HG02571 (cell line): ENCODE data around the gene UBE2QL1.

ENCODE experiments used
- ATAC-seq: cut with Tn5 transposase; IDR thresholded peaks from one replicate; pipeline ENCODE4 v1.9.1; 2021; ENCODE audit warnings: mild to moderate bottlenecking, moderate library complexity; ENCODE audit not compliant: unreplicated experiment

Gene UBE2QL1, protein sequence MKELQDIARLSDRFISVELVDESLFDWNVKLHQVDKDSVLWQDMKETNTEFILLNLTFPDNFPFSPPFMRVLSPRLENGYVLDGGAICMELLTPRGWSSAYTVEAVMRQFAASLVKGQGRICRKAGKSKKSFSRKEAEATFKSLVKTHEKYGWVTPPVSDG

DNA sequence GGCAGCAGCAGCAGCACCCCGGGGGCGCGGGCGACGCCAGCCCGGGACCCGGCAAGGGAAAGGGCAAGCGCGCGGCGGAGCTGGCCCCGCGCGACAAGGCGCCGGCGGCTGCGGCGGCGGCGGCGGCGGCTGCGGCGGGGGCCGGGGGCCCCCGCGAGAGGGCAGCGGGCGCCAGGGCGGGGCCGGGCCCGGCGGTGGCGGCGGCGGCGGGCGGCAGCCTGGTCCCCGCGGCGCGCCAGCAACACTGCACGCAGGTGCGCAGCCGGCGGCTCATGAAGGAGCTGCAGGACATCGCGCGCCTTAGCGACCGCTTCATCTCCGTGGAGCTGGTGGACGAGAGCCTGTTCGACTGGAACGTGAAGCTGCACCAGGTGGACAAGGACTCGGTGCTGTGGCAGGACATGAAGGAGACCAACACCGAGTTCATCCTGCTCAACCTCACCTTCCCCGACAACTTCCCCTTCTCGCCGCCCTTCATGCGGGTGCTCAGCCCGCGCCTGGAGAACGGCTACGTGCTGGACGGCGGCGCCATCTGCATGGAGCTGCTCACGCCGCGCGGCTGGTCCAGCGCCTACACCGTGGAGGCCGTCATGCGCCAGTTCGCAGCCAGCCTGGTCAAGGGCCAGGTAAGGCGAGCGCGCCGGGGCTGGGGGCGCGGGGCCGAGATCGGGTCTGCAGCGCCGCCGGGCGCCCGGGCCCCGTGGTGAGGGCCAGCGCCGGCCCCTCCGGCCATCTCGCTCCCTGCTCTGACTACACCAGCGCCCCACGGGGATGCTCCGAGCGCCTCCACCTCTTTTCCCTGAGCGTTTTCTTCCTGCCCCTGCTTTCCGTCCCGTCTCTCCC is at the start of gene UBE2QL1:
UBE2QL1 (plus strand) TSS at position 238 of the 843 bp plus-strand sequence; CDS start at position 273, 35 bp downstream.
- no peak for ATAC-seq

DNA sequence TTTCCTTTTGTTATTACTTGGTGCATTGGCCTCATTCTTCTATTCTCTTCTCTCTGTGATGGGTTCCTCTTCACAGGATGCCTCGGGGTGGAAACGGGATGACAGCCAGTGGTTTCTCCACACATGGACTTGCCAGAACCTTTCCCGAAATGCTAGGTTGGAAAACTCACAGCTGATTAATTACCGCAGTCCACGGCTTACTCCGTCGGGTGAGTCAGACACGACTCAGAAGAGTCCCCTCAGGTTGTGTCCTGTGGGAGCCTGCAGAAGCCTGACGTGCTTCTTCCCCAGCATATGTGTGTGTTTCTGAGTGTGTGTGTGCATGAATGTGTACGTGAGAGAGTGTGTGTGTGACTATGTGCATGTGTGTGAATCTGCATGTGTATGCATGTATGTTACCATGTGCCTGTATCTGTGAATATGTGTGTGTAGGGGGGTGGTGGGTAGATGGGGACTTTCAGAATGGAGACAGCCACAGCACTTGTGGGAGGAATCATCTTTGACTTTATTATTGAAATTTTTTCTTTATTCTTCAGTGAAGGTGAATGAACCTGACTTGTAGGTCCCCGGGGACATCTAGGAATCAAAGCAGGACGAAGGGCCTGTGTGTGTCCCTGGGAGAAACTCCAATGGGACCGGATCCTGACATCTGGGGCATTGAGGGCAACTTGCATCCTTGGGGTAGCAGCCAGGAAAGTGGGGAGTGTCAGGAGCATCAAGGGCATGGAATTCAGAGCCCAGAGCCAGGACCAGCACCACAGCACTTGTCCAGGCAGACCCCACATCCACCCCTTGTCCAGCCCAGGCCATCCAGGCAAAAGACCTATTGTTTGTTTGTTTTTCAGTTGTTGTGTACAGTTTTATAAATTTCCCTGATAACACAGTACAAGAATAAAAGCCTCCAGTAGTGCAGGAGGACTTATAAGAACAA is 48.4 kb upstream of the UBE2QL1 start:
- ATAC-seq, result no peak

DNA sequence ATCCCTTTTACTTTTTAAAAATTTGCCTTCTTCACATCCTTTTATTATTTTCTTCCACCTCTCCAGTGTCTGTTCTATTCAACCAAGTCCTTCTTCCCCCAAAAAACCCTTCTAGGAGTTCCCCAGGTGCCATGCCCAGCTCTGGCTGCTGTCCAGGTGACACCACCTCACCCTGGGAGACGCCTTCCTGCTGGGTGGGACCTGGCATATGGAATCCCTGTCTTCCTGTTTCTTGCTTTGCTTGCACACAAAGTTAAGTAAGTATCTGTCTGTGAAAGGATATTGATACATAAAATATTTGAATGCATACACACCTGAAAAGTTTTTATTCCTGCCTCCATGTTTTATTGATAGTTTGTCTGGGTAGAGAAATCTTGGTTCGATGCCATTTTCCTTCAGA is 47.2 kb upstream of the UBE2QL1 start:
- no peak for ATAC-seq

DNA sequence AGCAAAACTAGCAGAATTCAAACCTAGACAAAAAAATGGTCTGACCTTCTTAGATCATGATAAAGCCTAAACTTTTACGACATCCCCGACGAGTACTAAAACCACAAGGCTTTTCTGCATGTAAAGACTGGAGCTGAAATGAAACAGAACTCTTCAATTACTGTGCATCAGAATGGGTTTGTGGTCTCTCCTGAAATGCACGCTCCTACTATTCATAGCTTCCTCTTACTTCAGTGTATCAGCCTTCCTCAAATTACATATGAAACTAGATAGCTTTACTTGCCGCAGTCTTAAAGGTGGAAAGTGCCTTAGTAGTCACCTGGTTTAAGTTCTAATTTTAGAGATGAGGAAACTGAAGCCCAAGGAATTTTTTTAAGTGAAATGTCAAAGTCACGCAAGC is 45.7 kb upstream of the UBE2QL1 start:
- ATAC-seq, result no peak

DNA sequence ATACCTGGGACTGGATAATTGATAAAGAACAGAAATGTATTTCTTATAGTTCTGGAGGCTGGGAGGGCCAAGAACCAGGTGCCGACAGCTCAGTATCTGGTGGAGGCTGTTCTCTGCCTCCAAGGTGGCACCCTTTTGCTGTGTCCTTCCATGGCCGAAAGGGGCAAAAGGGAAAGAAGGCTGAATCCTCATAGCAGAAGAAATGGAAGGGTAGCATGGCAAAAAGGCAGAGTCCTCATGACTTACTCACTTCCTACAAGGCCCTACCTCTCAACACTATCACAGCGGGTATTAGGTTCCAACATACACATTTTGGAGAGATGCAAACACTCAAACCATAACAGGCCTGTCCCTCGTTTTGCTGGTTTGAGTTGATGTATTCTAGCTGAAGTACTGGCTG is 45.2 kb upstream of the UBE2QL1 start:
- no peak for ATAC-seq

DNA sequence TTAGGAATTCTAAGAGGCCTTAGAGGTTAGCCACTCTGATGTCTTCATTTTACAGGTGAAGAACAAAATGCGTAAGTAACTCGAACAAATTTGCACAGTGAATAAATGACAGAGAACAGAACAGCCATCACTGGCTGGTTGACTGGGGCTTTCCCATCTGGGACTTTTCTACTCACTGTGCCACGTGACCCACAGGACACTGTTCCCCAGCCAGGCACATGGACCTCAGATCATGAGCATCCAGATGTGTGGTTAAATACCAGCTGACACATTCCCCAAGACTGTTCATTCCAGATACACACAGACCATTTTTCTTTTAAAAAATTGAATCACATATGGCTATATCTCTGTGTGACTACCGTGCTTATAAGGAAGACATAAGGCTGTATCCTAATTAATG is 44.5 kb upstream of the UBE2QL1 start:
- ATAC-seq, result no peak

DNA sequence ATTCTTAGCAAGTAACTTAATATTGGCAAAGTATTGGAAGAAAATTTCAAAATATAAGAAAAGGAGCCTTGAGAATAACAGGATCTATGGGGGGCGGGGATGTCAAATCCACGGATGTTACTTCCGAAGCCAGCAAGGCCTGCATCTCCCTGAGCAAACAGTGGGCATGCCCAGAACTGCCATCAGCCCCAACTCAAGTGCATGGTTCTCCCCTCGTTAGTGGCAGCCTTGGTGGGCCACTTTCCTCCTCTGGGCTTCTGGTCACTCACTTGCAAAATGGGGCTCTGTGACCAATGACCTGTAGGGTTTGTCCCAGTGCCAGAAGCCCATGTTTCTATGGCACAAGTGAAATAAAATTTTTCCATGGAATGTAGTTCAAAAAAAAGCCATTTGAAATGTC is 43.1 kb upstream of the UBE2QL1 start:
- ATAC-seq, result no peak

DNA sequence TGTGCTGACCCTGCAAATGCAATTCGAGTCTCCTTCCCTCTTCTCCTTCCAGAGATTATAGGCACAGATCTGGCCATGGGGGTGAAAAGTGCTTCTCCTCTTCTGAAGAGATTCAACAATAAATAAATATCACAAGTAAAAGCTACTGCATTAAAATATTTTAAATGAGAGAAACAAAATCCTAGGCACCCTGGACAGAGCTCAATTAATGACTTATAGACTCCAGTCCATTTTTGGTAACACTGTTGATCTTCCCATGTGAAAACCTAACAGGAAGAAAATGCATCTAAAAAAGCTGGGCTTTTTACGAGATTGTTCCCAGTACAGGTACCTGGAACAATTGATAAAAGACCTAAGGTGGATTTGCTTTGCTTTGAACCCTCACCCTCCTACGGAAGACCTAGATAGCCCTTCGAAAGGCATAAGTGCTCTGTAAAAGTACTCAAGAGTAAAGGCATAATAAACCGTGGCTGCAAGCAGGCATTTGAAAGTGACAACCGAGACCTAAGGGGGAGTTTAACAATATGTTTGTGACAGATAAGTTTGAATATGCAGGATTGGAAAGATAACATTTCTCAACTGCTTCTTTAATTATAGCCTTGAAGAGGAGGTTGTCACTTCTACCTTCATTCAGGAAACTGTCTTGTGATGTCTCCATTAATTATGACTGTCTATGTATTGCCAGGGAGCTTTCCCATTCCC is 41.0 kb upstream of the UBE2QL1 start:
- ATAC-seq, result no peak

DNA sequence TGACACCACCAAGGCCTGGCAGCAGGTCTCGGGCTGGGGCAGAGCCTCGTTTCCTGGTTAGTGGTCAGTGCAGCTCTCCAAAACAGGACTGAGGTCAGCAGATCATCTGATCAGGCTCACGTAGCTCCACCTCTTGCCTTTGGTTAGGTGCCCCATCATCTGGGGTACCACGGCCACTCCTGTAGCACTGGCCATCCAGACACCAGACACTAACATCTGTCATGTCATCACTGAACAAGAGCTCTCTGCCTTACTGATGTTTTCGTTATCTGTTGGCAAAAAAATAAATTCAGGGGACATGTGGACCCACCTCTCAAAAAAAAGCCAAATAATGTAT is 40.4 kb upstream of the UBE2QL1 start:
- ATAC-seq, result no peak

DNA sequence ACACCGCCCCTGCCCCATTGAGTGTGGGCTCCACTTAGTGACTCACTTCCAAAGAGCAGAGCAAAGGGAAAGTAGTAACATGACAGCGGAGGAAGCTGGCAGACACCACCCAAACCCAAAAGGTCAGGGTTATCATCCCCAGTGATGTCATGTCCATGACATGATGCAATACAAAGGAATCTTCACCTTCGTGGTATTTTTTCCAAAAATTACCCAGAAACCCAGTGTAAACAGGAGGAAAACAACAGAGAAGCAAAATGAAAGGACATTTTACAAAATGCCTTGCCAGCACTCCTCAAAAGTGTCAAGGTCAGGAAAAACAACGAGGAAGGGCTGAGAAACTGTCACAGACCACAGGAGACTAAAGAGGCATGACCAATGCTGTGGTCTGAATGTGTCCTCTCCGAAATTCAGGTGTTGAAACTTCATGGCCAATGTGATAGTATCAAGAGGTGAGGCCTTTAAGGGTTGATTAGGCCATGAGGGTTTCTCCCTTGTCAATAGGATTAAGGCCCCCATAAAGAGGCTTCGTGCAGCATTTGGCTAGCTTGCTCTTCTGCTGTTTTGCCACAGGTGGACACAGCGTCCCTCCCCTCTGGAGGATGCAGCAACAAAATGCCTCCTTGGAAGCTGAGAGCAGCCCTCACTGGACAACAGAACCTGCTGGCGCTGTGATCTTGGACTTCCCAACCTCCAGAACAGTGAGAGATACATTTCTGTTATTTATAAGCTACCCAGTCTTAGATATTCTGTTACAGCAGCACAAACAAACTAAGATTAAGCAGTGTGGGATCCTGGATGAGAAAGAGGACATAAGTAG is 39.8 kb upstream of the UBE2QL1 start:
- no peak for ATAC-seq

DNA sequence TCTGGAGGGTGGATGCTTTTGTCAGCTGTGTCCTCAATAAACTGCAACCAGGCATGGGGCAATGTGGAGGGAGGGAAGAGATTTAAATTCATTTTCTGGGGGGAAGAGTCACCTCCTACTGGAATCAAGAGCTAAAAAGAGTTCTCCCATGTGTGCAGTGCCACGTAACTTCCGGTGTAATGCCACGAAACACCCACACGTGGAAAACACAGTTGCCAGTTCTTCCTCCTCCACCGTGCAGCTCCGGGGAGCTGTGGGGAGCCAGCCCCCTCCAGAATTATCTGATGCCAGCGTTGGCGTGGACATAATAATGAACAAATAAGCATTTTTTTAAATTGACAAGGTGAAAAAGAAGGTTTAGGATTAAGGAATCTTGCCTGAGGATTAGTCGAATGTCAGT is 38.2 kb upstream of the UBE2QL1 start:
- no peak for ATAC-seq

DNA sequence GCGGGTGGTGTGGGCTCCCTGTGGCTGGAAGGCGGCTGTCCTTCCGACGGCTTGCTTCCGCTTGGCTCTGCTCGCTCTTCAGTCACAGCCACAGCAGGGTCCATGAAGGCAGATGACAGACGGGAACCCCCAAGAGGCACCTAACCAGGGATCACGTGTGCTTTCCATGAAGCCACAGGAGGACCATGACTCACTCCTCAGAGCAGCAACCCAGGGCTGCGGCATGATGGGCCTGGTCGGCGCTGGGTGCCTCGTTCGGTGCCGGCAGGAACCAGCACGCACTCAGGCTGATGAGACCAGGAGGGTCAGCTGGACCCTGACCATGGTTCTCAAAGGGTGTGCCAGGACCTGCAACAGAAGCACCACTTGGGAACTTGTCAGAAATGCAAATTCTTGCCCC is 37.5 kb upstream of the UBE2QL1 start:
- no peak for ATAC-seq

DNA sequence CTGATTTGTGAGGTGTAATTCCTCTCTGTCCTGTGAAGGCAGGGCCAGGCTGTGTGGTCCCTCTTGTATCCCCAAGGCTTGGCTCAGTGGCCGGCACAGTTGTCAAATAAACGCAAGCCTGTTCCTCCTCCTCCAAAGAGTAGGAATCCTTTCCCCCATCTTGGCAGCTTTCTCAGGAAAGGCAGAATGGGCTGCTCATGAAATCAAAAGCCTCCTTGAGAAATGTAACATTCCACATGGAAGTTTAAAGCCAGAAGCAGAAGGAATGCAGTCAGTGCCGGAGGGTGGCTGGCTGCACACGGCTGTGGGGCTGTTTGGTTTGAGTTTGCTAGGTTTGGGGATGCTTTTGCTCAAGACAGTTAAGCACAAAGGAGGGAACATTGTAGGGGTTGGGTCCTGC is 35.8 kb upstream of the UBE2QL1 start:
- no peak for ATAC-seq

DNA sequence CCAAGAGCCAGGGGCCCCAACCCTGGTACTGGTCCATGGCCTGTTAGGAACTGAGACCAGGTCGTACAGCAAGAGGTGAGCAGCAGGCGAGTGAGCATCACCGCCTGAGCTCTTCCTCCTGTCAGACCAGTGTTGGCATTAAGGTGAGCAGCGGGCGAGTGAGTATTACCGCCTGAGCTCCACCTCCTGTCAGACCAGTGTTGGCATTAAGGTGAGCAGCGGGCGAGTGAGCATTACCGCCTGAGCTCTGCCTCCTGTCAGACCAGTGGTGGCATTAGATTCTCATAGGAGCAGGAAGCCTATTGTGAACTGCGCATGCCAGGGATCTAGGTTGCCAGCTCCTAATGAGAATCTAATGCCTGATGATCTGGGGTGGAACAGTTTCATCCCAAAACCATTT is 31.0 kb upstream of the UBE2QL1 start:
- ATAC-seq, result no peak

DNA sequence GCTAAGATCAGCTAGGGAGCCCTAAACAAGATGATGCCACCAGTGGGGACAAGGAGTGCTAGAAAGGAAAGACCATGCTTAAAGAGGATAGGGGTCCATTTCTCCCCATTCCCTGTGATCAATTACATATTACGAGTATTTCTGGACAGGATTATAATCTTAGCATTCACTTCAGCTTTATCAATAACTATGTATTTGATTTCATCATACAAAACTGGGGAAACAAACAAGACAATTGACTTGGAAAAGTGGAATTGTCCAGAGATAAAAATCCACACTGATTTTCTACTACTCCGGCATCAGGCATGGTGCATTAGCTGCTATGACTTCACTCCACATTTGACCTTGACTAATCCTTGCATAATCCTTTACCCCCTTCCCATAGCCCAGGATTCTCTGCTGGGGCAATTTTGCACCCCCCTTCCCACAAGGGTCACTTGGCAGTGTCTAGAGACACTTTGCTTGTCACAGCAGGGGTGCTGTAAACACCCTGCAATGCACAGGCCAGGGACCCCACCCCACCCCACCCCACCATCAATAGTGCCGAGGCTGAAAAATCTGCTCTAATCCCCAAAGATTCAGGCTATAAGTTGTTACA is 29.9 kb upstream of the UBE2QL1 start:
- no peak for ATAC-seq

DNA sequence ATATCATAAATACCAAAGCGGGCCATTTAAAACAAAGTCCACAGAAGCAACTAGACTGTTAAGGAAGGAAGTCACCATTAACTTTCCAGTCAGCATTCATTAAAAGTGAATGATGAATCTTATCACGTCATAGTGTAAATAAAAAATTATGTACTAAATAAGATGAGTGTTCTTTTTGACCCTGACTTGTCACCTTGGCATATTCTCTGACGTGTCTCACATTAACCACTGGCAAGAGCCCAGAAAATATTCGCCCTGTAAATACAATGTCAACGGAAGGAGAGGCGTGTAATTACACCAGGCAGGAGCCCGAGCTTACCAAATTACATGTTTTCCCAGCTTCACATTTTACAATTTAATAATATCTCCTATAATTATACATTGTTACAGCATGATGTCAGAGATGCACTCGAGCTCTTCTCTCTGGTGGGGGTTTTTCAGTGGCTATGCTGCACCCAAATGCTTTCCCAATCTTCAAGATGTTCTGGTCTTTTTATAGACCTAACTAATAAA is 29.3 kb upstream of the UBE2QL1 start:
- no peak for ATAC-seq

DNA sequence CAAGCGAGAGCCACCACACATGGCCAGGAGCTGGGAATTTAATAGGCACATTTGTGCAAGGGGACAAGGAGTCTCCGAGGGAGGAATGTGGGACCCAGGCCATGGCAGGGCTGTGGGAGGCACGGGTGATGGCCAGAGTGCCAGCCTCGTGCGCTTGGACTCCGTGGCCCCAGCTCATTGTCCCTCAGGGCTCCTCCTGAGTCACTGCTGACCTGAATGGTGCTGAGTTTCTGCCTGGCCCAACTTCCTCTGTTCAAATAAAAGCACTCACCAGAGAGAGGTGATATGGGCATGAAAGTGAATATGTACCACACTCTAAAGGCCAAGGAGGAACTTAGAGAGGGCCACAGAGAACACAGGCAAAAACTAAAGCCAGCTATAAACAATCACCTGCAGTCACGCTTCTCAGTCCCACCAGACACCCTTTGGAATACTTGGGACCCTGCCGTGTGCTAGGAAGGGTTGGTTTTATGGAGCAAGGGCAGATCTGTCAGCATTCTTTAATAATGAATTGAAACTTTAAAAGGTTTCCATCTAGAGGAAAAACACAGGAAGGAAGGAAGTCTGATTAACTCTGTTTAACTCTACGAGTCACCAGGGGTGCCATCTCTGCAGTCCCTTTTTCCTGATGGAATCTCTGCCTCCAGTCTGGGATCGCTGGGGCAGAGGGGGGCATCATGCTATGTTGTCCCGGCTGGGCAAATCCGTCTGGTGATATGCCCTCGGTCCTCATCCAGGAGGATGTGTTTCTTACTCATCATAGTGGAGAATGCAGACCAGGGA is 25.1 kb upstream of the UBE2QL1 start:
- no peak for ATAC-seq

DNA sequence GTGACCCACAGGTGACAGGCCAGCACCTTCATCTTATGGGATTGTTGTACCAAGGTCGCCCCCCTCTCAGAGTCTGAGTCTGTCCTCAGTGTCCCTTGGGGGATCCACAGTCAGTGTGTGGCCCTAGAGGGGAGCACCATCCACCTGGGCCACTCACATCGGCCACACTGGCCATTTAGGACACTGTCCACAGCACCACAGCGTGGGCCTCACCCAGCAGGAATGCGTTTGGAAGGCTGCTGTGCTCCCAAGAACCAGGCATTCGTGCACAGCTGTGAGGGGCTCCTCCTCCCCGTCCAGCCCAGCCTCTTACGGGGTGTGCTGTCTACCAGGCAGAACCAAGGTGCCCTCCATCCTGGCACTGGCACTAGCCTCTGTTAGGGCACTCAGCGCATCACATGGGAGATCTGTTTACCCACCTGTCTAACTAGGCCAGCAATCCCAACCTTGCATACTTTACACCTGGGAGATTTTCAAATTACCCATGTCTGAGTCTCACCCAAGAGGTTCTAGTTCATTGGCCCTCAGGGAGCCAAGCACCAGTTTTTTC is 24.5 kb upstream of the UBE2QL1 start:
- ATAC-seq, result no peak

DNA sequence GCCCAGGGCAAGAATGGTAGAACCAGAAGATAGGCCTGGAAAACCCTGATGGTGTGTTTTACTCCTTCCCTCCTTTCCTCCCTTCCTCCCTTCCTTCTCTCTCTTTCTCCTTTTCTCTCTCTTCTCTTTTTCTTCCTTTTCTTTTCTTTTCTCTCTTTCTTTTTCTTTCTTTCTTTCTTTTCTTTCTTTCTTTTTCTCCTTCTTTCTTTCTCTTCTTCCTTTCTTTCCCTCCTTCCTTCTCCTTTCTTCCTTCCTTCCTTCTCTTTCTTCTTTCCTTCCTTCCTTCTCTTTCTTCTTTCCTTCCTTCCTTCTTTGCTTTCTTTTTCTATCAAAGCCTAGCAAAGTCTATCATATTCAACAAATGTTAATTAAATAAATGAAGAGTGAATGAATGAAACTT is 24.0 kb upstream of the UBE2QL1 start:
- no peak for ATAC-seq
